Upper lobe of left lung (tissue), 4 donors: Measurements from ENCODE around the gene CYFIP1.

ENCODE experiments used
- POLR2A ChIP-seq, 4 donors: fragments of 450-650 bp; IDR thresholded peaks; one replicate each; pipeline ENCODE4 v1.5.1; 2016 to 2017; ENCODE audit warnings: antibody characterized with exemption in 4 of 4, mild to moderate bottlenecking in 2 of 4
- TF ChIP-seq, protein P1 (sequence below), 6 experiments: fragments of 450-650 bp in 4 of 6; fragments of 200-600 bp in 2 of 6; sonication (generic) in 2 of 6; IDR thresholded peaks; one replicate each; pipeline ENCODE4 v1.5.1; 2016 to 2019; ENCODE audit warnings: antibody characterized with exemption in 6 of 6

DNA sequence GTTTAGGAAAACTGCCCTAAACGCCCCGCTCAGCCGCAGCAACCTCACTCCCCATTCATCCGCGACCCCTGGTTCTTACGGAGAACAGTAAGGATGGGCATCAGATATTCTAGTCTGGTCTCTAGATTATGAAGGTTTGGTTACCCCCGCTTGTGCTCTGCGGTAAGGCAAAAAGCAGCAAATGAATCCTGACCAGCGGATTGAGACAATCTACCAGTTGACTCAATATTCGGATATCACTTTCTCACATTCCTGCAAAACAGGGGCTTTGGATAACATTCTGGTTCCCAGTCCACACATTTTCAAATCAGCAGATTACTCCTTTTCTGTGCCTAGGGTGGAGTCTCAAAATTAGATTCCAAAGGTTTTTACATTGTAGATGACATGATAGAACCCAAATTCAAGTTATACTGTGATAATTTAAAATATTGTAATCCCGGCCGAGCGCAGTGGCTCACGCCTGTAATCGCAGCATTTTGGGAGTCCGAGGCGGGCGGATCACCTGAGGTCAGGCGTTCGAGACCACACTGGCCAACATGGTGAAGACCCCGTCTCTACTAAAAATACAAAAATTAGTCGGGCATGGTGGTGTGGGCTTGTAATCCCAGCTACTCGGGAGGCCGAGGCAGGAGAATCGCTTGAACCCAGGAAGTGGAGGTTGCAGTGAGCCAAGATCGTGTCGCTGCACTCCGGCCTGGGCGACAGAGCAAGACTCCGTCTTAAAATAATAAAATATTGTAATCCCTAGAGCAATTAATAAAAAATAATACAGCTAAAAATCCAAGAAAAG lies 1.1 kb upstream of the CYFIP1 start:
- TF ChIP-seq, protein P1, sequence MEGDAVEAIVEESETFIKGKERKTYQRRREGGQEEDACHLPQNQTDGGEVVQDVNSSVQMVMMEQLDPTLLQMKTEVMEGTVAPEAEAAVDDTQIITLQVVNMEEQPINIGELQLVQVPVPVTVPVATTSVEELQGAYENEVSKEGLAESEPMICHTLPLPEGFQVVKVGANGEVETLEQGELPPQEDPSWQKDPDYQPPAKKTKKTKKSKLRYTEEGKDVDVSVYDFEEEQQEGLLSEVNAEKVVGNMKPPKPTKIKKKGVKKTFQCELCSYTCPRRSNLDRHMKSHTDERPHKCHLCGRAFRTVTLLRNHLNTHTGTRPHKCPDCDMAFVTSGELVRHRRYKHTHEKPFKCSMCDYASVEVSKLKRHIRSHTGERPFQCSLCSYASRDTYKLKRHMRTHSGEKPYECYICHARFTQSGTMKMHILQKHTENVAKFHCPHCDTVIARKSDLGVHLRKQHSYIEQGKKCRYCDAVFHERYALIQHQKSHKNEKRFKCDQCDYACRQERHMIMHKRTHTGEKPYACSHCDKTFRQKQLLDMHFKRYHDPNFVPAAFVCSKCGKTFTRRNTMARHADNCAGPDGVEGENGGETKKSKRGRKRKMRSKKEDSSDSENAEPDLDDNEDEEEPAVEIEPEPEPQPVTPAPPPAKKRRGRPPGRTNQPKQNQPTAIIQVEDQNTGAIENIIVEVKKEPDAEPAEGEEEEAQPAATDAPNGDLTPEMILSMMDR (IDR thresholded peaks at IDR 0.05) = no peak
- TF ChIP-seq POLR2A (IDR thresholded peaks at IDR 0.05) = no peak
